Activated CD8-positive, alpha-beta memory T cell treated with anti-CD3 and anti-CD28 coated beads for 4 hours (primary cell): ENCODE measurements around the gene CDK15.
"Not testable (repeated sequence)": the region's sequence is repeated elsewhere in the genome, so short reads cannot be mapped to it uniquely, and the experiment has no call there.

Experiments used
- DNase-seq, 2 donors: peaks; one replicate each; pipeline ENCODE4 v3.0.0-alpha.2; 2020; ENCODE audit warnings: low read depth in 2 of 2

Gene CDK15

DNA sequence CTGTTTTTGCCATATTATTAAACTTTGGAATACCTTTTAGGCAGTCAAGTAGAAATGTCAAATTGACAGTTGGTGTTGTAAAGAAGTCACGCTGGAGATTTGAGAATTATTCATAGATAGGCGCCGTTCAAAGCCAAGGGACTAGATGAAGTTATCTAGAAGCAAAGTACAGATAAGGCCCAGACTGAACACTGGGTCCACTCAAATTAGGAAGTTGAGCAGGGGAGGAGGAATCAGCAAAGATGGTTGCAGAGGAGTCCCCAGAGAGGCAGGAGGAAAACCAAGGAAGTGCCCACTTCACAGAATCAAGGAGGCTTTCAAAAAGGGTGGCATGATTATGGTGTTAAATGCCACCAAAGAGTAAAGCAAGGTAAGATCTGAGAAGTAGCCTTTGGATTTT lies 16.0 kb upstream of the CDK15 start:
- no peak for DNase-seq

- DNase-seq, result no peak
Measured at GRCh38 chr2:201790989-201791388, 15.3 kb upstream of the CDK15 start.

DNA sequence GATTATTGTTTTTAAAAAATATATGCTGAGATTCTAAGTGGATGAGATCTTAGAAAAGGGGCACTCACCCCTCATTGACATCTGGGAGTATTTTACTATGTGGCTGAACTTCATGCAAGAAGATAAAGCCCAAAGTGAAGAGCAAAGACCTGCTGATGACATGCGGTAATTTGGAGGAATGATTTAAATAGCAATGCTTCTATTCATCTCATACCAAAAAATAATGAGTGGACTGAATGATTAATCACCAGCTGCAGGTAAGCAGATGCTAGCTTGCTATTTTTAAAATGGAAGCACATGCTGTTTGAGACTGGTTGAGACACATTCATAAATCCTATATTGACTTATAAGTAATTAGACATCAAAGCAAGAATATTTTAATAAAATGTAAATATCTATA lies 12.7 kb upstream of the CDK15 start:
- no peak for DNase-seq

GRCh38 chr2:201794294-201794693 lies 12.0 kb upstream of the CDK15 start:
- DNase-seq, result no peak

- DNase-seq, result no peak
Measured at GRCh38 chr2:201795607-201796477, 10.5 kb upstream of the CDK15 start.

DNA sequence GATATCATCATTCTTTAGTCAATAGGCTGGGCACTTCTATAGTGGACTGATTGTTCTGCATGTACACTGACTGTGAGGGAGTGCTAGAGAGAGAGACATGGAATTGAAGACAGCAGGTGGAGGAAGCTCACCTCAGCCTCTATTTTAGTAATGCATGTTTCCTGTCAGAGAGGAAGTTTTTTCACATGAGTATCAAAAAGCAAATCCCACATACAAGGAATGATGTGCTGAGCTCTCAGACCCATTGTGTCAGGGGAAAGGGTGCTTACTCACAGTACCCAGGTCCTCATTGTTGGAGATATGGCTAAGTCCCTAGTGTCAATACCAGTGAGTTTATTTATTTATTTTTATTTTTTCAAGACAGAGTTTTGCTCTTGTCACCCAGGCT lies 9.9 kb upstream of the CDK15 start:
- no peak for DNase-seq

DNA sequence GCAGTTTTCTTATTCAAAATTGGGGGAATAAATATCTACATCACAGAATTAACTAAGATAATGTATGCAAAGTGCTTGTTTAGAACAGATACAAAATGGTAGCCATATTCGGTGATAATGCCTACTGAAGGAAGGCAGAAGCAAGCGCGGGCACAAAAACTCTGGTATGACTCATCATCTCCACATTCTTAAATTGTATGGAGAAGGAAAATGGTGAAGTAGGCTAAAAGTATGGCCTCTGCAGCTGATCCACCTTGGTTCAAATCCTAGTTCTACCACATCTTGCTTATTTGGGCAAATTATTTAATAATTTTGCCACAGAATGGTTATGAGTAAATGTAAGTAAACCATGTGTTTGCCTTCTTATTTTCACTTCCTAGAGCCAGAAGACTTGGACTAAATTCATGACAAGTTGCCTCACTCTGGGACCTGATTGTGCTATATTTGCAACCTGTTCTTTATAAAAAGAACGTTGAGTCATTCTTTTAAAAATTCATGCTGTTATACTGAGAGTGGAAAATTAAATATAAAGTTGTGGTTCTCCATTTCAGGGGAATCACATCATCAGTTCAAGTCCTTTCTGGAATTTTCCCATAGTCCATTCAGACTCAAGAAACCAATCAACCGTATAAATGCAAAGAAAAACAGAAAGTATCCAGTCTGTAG lies 9.0 kb upstream of the CDK15 start:
- no peak for DNase-seq

DNA sequence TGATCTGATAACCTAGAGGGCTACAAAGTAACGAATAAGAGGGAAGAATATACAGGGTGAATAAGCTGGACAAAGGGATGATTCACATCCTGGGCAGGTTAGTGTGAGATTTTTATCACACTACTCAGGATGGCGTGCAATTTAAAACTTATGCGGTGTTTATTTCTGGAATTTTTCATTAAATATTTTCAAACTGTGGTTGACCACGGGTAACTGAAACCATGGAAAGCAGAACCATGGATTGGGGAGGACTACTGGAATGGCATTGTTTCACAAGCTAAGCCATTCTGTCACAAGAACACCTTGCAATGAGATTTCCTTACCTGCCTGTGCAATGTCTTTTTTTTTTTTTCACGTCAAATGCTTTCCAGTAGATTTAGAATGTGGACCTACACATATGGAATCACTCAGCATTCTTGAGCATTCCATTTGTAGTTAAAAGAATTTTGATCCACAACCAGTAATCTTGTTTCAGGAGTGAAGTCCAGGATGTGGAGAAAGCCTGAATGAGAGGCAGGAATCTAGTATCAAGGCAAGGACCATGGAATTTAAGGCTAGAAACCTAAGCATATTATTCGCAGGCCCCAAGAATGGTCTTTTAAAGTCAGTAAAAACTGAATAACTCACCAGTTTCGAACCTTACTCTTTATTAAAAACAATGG lies 8.0 kb upstream of the CDK15 start:
- DNase-seq, result no peak

- not testable (repeated sequence) for DNase-seq
Measured at GRCh38 chr2:201798914-201799285, 7.4 kb upstream of the CDK15 start.

DNA sequence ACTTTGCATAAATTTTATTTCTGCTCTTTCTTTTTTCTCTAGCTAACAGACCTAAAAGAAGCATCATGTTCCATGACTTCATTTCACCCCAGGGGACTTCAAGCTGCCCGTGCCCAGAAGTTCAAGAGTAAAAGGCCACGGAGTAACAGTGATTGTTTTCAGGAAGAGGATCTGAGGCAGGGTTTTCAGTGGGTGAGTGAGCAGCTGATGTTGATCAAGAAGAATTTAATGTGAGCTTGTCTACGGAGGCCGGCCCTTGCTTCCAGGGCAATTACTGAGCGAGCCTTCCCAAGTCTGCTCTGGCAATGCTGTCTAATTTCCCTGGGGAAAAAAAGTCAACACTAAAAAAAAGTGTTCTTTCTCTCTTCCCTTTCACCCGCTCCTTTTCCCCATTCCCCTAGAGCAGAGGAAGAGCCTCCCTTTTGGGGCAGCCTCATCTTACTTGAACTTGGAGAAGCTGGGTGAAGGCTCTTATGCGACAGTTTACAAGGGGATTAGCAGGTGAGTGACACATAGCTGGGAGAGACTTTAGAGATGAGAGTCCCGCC lies 1.2 kb downstream of the CDK15 start:
- DNase-seq, result no peak

DNA sequence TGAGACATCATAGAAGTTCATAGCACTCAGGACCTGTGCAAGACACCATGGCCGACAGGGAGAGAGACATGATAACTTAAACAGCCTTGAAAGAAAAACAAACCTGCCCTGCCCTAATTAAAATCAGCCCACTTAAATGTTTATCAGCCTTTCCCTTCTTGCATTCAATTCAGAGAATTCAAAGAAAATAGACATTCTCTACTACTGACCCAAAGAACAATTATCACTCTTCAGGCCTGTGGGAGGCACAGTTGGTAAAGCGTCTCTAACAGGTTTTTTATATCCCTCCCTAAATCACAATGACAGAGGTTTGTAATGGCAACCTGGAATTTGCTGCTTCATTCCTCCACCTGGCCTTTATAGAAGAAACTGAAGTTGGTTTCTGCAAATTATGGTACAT lies 1.7 kb downstream of the CDK15 start:
- no peak for DNase-seq

DNA sequence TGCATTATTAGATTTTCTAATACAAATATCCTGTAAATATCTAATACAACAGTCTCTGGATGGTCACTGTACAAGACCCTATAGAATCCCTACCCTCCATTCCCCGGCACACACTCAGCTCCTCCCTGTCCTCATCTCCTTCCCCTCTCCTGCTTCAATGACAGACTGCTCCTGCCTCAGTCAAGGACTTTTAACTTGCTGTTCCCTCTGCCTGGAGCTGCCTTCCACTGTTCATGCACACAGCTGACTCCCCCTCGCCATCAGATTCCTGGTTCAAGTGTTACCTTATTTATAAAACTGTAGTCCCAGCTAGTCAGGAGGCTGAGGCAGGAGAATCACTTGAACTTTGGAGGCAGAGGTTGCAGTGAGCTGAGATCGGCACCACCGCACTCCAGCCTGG lies 3.3 kb downstream of the CDK15 start:
- DNase-seq, result no peak

DNA sequence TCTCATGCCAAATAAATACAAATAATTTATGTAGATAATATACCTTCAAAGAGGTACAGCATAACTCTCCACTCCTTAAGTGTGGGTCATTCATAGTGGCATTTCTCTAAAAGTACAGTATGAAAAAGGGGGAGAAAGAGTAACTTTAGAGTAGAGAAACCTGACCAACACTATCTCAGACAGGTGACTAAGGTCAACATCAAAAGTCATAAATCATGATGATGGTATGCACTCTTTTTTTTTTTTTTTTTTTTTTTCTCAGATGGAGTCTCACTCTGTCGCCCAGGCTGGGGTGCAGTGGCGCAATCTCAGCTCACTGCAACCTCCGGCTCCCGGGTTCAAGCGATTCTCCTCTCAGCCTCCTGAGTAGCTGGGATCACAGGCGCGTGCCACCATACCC lies 4.3 kb downstream of the CDK15 start:
- not testable (repeated sequence) for DNase-seq

GRCh38 chr2:201813996-201814760 lies 7.8 kb downstream of the CDK15 start:
- DNase-seq, result no peak

DNA sequence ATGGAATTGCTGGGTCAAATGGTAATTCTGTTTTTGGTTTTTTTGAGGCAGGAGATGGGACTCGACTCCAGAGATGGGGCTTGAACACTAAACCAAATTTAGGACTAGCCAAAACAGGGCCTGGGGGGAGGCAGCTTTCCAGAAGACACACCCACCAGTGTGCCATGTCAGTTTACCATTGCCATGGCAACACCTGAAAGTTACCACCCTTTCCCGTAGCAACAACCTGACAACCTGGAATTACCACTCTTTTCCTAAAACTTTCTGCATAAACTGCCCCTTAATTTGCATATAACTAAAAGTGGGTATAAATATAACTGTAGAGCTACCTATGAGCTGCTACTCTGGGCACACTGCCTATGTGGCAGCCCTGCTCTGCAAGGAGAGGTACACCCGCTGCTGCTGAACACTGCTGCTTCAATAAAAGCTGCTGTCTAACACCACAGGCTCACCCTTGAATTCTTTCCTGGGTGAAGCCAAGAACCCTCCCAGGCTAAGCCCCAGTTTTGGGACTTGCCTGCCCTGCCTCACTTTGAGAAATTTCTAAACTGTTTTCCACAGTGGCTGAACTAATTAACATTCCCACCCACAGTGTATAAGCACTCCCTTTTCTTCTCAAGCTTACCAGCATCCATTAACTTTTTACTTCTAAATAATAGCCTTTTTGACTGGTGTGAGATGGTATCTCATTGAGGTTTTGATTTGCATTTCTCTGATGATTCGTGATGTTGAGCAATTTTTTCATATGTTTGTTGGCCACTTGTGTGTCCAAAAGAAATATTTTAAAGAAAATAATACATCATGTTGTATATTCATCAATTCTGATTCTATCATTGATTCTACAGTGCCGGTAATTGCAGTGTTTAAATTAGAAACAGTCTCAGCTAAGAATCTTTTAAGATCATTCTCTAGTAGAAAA lies 10.6 kb downstream of the CDK15 start:
- no peak for DNase-seq

- no peak for DNase-seq
Measured at GRCh38 chr2:201820383-201821007, 14.2 kb downstream of the CDK15 start.

GRCh38 chr2:201821080-201821479 lies 14.7 kb downstream of the CDK15 start:
- no peak for DNase-seq

GRCh38 chr2:201824212-201824611 lies 17.9 kb downstream of the CDK15 start:
- no peak for DNase-seq

- no peak for DNase-seq
Measured at GRCh38 chr2:201827621-201828020, 21.3 kb downstream of the CDK15 start.

DNA sequence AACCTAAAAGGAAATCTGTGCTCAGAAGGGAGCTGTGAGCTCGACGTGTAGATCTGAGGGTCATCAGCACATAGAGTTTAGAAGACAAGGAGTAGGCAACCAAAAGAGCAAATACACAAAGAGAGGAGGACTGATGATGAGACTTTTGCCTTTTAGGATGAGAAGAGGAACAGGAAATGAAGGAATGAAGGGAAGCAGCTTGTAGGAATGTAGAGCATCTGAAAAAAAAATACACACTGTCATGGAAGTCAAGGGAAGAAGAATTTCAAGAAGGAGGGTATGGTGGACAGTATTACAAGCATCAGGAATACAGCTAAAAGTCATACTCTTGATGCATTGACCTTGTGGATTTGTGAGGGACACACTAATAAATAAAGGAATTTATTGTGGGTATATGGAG lies 21.9 kb downstream of the CDK15 start:
- no peak for DNase-seq
